Measurements from ENCODE around the gene HNRNPUL2. TPM values are rescaled to one million over a fixed set of nuclear protein-coding genes. Genes with fewer than 3 reads are reported as not detected.
"Not testable (repeated sequence)": the region's sequence is repeated elsewhere in the genome, so short reads cannot be mapped to it uniquely, and the experiment has no call there.

The HNRNPUL2 gene
- total RNA-seq, 2 donors from 2014 or later = 54.6 to 55.5 TPM

- not testable (repeated sequence) for H3K27ac Mint-ChIP-seq; H3K4me1 Mint-ChIP-seq (ENCODE audit: low read depth in 2 of 2); H3K4me3 Mint-ChIP-seq; DNase-seq (ENCODE audit: low spot score); H3K27me3 Mint-ChIP-seq; H3K9me3 Mint-ChIP-seq; ATAC-seq; H3K36me3 Mint-ChIP-seq
These were observed 22.7 kb upstream of the HNRNPUL2 start for GRCh38 chr11:62749931-62750330.

GRCh38 chr11:62747475-62748160 is 20.4 kb upstream of the HNRNPUL2 start:
- Mint-ChIP-seq H3K27ac (no peak overlapping the region), H3K4me1 (ENCODE audit: low read depth in 2 of 2) (peaks cover 6% of the 10 kb centered on the region in 2 donors), H3K27me3 (no peaks in the 10 kb centered on the region), H3K36me3 (no peaks in the 10 kb centered on the region), H3K4me3 (no peak overlapping the region), H3K9me3 (no peaks in the 10 kb centered on the region)
- ATAC-seq = no peak
- DNase-seq (ENCODE audit: low spot score) = no peak

- ATAC-seq (no peak), DNase-seq (ENCODE audit: low spot score) (no peak)
- no peaks in the 10 kb centered on the region for H3K27me3 Mint-ChIP-seq
- peaks cover 4% of the 10 kb centered on the region in 2 donors for H3K4me1 Mint-ChIP-seq (ENCODE audit: low read depth in 2 of 2)
- H3K4me3 Mint-ChIP-seq = no peak overlapping the region
- no peaks in the 10 kb centered on the region for H3K9me3 Mint-ChIP-seq
- no peak overlapping the region for H3K27ac Mint-ChIP-seq
- H3K36me3 Mint-ChIP-seq = peaks cover 5% of the 10 kb centered on the region
These were observed 9.9 kb upstream of the HNRNPUL2 start for GRCh38 chr11:62737196-62737595.

GRCh38 chr11:62732830-62733229 is 5.6 kb upstream of the HNRNPUL2 start:
- Mint-ChIP-seq H3K27ac (peak overlapping the region in 1 of 2 donors; percentile 64), H3K36me3 (peaks cover 5% of the 10 kb centered on the region), H3K4me3 (no peak overlapping the region), H3K27me3 (no peaks in the 10 kb centered on the region), H3K9me3 (no peaks in the 10 kb centered on the region), H3K4me1 (ENCODE audit: low read depth in 2 of 2) (peaks cover 17 to 18% of the 10 kb centered on the region in 2 donors)
- no peak for DNase-seq (ENCODE audit: low spot score)
- ATAC-seq = no peak

GRCh38 chr11:62730076-62730475 is 2.8 kb upstream of the HNRNPUL2 start:
- Mint-ChIP-seq H3K36me3 (peaks cover 16% of the 10 kb centered on the region), H3K4me1 (ENCODE audit: low read depth in 2 of 2) (peaks cover 25 to 29% of the 10 kb centered on the region in 2 donors), H3K4me3 (peak overlapping the region; percentile 92), H3K27ac (peak overlapping the region; percentile 90 to 92)
- ATAC-seq; H3K27me3 Mint-ChIP-seq; DNase-seq (ENCODE audit: low spot score); H3K9me3 Mint-ChIP-seq: not testable (repeated sequence)

- Mint-ChIP-seq H3K27ac (peak within 1 kb of the TSS; percentile 90 to 92), H3K4me1 (ENCODE audit: low read depth in 2 of 2) (peaks cover 39 to 44% of the 10 kb centered on the region in 2 donors), H3K36me3 (peaks cover 27% of the 10 kb centered on the region), H3K4me3 (peak within 1 kb of the TSS; percentile 92), H3K9me3 (no peaks in the 10 kb centered on the region), H3K27me3 (no peaks in the 10 kb centered on the region)
- DNase-seq (ENCODE audit: low spot score) (peak; percentile 85), ATAC-seq (peak; percentile 55 to 66)
These were observed 1.1 kb upstream of the HNRNPUL2 start, which contains the start of gene TTC9C for GRCh38 chr11:62728171-62728988. TTC9C (plus strand) TSS chr11:62728486; CDS start chr11:62728849, 363 bp downstream.

GRCh38 chr11:62727872-62728170 is 564 bp upstream of the HNRNPUL2 start:
- DNase-seq (ENCODE audit: low spot score) (peak; percentile 91), ATAC-seq (peak; percentile 68 to 82)
- no peaks in the 10 kb centered on the region for H3K9me3 Mint-ChIP-seq
- peaks cover 23% of the 10 kb centered on the region for H3K36me3 Mint-ChIP-seq
- H3K4me3 Mint-ChIP-seq = peak overlapping the region; percentile 92
- H3K27me3 Mint-ChIP-seq = no peaks in the 10 kb centered on the region
- H3K27ac Mint-ChIP-seq = peak overlapping the region; percentile 90 to 92
- H3K4me1 Mint-ChIP-seq (ENCODE audit: low read depth in 2 of 2) = peaks cover 36 to 39% of the 10 kb centered on the region in 2 donors

- H3K27ac Mint-ChIP-seq = peak overlapping the region; percentile 90 to 92
- H3K4me1 Mint-ChIP-seq (ENCODE audit: low read depth in 2 of 2) = peaks cover 41 to 49% of the 10 kb centered on the region in 2 donors
- peak in 1 of 2 donors; percentile 23 for ATAC-seq
- H3K36me3 Mint-ChIP-seq = peaks cover 33% of the 10 kb centered on the region
- no peaks in the 10 kb centered on the region for H3K9me3 Mint-ChIP-seq
- H3K4me3 Mint-ChIP-seq = peak overlapping the region; percentile 92
- H3K27me3 Mint-ChIP-seq = no peaks in the 10 kb centered on the region
- DNase-seq (ENCODE audit: low spot score) = no peak
These were observed 417 bp downstream of the HNRNPUL2 start for GRCh38 chr11:62726915-62727164.

GRCh38 chr11:62726156-62726914 is 922 bp downstream of the HNRNPUL2 start:
- Mint-ChIP-seq H3K4me3 (peak overlapping the region; percentile 92), H3K27me3 (no peaks in the 10 kb centered on the region), H3K27ac (peak overlapping the region; percentile 90 to 92), H3K36me3 (peaks cover 38% of the 10 kb centered on the region), H3K4me1 (ENCODE audit: low read depth in 2 of 2) (peaks cover 43 to 51% of the 10 kb centered on the region in 2 donors), H3K9me3 (no peaks in the 10 kb centered on the region)
- no peak for ATAC-seq
- DNase-seq (ENCODE audit: low spot score) = peak; percentile 62

- Mint-ChIP-seq H3K4me1 (ENCODE audit: low read depth in 2 of 2) (peaks cover 46 to 51% of the 10 kb centered on the region in 2 donors), H3K4me3 (peak overlapping the region; percentile 92), H3K27ac (peak overlapping the region; percentile 90 to 92), H3K27me3 (no peaks in the 10 kb centered on the region), H3K9me3 (no peaks in the 10 kb centered on the region), H3K36me3 (peaks cover 44% of the 10 kb centered on the region)
- ATAC-seq (no peak), DNase-seq (ENCODE audit: low spot score) (no peak)
These were observed 1.6 kb downstream of the HNRNPUL2 start for GRCh38 chr11:62725646-62726045.

GRCh38 chr11:62724171-62724570 is 3.1 kb downstream of the HNRNPUL2 start:
- Mint-ChIP-seq H3K4me3 (peak overlapping the region; percentile 92), H3K27me3 (no peaks in the 10 kb centered on the region), H3K4me1 (ENCODE audit: low read depth in 2 of 2) (peaks cover 50 to 55% of the 10 kb centered on the region in 2 donors), H3K9me3 (no peaks in the 10 kb centered on the region), H3K27ac (peak overlapping the region; percentile 90 to 92), H3K36me3 (peaks cover 54% of the 10 kb centered on the region)
- ATAC-seq = no peak
- DNase-seq (ENCODE audit: low spot score) = no peak

- ATAC-seq (no peak), DNase-seq (ENCODE audit: low spot score) (no peak)
- Mint-ChIP-seq H3K4me1 (ENCODE audit: low read depth in 2 of 2) (peaks cover 48% of the 10 kb centered on the region in 2 donors), H3K27me3 (no peaks in the 10 kb centered on the region), H3K4me3 (no peak overlapping the region), H3K9me3 (no peaks in the 10 kb centered on the region), H3K36me3 (peaks cover 61% of the 10 kb centered on the region), H3K27ac (peak overlapping the region in 1 of 2 donors; percentile 92)
These were observed 5.3 kb downstream of the HNRNPUL2 start for GRCh38 chr11:62721994-62722393.

- Mint-ChIP-seq H3K36me3 (peaks cover 63% of the 10 kb centered on the region), H3K4me3 (no peak overlapping the region), H3K27me3 (no peaks in the 10 kb centered on the region), H3K9me3 (no peaks in the 10 kb centered on the region), H3K4me1 (ENCODE audit: low read depth in 2 of 2) (peaks cover 32 to 45% of the 10 kb centered on the region in 2 donors), H3K27ac (peak overlapping the region; percentile 21 to 38)
- DNase-seq (ENCODE audit: low spot score) = no peak
- peak in 1 of 2 donors; percentile 13 for ATAC-seq
These were observed 7.8 kb downstream of the HNRNPUL2 start for GRCh38 chr11:62719302-62719978.

All from natural killer cell treated with Interleukin-12 subunit alpha and Interleukin-12 subunit beta and Interleukin-15 and Interleukin-18, amount 100 ng/mL, for 72 hours (primary cell).